ENCODE measurements around the gene CHST15.

The CHST15 gene

GRCh38 chr10:124027031-124027611, 66.3 kb downstream of the CHST15 start:
- DNase-seq: no peak

- DNase-seq: no peak
Measured at GRCh38 chr10:124026589-124026939, 66.8 kb downstream of the CHST15 start.

GRCh38 chr10:124025660-124026588, 67.5 kb downstream of the CHST15 start:
- no peak for DNase-seq

- no peak for DNase-seq
Measured at GRCh38 chr10:124025152-124025551, 68.2 kb downstream of the CHST15 start.

DNA sequence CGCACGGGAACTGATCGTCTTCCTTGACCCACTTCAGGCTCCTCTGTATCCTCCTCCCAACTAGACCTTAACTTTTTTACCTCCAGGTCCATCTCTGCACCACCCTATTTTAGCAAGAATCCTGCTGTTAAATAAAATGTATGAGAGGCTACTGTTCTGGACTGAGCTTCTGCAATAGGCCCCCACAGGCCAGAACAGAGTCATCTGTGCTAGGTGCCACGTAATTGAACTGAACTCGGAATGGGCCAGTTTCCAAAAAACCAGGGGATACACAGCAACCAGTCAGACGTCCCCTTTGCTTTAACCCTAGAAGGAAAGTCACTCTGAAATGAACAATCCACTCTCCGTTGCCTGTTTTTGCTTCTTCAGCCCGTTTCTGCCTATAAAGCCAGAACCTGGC, 71.3 kb downstream of the CHST15 start:
- DNase-seq: no peak

- DNase-seq: no peak
Measured at GRCh38 chr10:124020981-124021815, 72.2 kb downstream of the CHST15 start.

DNA sequence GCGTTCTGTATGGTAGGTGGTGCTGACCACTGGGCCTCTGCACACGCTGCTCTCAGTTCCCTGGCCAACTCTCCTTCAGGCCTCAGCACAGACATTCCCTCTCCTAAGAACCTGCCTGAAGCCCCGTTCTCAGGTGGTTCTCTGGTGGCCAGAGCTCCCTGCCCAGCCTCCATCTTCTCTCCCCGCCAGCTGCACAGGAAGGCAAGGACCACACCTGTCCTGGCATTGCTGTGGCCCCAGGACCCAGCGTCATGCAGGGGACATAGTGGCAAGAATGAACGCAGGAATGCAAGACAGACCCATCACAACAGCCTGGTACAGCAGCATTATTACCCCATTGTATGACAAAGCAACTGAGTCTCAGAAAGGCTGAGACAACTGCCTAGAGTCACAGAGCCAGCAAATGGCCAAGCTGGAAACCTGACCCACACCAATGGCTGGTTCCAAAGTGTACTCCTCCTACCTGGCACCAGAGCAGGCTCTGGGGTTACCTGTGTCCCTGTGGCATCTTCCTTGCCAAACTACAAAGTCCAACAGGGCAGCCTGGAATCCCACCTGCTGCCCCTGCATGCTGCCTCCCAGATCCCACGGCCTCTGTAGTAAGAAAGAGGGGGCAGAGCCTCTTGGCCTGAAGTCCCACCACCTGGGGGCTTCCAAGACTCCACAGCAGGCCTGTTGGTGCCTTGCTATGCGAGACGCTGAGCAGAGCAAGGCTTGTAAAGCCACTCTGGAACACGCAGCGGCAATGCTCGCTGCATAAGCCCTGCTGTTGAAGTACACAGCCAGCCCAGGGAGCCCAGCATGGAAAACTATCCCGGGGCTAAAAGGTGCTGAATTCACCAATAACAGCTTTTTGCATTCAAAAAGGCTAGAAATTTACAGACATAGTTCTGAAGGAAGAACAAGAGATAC, 73.3 kb downstream of the CHST15 start:
- DNase-seq: no peak

- no peak for DNase-seq
Measured at GRCh38 chr10:124018886-124019525, 74.4 kb downstream of the CHST15 start.

DNA sequence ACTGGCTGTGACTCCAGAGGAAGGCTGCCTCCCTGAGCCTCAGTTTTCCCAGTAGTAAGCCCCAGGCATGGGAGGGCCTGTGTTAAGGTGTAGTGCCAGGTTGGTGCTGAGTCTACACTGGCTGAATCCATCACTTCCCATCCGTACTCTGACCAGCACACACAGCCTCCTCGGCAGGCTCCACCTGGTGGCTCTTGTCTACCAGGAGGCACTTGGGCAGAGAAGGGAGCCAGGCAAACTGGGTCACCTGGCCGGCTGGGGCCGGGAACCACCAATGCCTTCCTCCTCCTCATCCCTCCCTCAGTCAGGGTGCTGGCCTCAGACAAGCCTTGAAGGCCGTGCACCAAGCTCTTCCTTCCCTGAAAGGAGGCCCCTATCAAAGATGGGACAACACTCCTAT, 75.7 kb downstream of the CHST15 start:
- no peak for DNase-seq

GRCh38 chr10:124016804-124017375, 76.5 kb downstream of the CHST15 start:
- DNase-seq: no peak

DNA sequence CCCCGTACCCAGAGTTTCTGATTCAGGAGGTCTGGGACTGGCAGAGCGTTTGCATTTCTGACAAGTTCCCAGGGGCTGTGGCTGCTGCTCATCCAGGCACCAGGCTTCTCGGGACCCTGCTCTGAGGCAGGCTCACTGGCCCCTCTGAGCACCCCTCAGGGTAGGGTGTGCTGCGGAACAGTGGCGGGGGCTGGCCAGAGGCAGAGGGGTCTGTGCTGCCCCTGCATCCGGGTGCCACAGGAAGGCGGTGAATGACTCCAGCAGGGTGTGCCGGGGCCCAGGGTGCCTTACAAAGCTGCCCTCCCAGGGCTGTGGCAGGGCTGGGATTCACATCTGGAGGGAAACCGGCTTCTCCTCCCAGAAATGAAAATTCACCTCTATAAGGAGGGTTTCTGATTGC, 77.4 kb downstream of the CHST15 start:
- no peak for DNase-seq

DNA sequence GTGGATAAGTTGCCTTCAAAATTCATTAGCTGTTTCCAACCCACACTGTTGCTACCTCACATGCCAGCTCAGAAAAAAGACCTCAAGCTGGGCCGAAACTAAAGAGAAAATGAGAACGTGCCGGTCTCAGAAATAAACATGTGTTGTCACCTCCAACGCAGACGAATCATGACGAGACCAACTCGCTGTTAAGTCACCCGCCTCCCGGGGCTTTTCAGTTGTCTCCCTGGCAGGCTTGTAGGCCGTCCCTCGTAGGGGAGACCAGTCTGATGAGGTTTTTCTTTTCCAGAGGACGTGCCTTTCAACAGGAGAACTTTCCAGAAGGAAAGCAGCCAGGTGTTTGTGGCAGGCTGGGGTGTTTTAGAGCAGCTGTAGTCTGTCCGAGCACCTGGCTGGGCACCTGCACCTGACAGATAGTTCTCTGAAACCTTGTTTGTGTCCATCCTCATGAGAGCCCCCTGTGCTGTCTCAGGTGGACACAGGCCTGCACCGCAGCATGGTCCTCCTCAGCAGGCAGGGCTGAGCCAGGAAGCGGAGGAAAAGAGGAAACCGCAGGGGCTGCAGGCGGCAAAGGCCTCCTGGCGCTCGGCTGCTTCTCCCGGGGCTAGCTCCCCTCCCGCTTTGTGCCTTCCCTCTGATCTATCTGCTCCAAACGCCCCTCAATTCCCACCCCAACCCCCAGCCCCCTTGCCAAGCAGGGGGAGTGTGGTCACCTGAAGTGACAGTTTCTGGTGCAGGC, 78.8 kb downstream of the CHST15 start:
- no peak for DNase-seq

DNA sequence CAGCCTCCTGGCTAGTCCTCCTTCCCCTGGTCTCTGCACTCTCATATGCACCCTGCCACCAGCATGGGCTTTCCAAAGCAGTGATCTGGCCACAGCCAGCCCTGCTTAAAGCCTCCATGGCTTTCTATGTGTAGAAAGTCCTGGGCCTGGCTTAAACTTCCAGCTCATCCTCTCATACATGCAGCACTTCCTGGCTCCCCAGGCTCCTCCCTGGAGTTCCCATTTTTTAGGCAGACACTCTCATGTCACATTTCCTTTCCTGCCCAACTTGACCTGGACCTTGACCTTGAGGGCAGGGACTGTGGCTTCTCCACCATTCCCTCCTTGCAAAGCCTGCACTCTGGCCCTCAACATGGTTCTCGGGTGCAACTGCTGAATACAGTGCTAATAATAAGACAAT, 79.5 kb downstream of the CHST15 start:
- DNase-seq: no peak

DNA sequence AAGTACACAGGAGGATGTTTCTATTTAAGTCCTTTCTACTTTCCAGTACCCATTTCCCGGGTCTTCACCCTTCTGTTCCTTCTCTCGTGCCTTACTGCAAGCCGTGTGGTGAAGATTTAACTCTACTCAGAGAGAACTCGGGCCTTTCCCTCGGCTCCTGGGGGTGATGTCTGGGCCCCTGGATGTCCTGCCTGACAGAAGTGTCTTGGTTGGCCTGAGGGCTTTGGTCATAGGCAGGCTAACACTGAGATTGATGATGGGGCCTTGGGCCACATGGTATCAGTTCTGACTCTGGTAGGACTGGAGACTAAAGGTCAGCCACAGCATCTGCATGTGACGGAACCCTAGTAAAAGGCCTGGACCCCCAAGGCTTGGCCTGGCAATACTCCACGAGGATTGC, 80.4 kb downstream of the CHST15 start:
- no peak for DNase-seq

GRCh38 chr10:124012583-124012982, 80.8 kb downstream of the CHST15 start:
- DNase-seq: no peak

DNA sequence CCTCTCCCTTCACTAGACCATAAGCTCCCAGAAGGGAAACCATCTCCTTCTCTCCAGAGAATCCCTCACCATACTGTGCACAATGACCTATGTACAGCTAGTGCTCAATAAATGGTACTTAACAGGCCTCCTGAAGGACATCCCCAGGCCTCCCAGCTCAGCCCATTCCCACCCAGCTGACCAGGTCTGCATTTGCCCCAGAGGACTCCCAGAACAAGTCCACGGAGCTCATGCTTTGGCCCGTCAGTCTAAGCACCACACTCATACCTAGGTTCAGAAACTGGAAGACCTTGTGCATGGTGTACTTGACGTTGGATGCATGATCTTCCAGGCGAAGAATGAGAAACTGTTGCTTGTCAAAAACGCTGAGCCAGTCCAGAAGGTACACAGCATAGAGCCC, 81.3 kb downstream of the CHST15 start:
- no peak for DNase-seq

GRCh38 chr10:124011464-124011863, 81.9 kb downstream of the CHST15 start:
- no peak for DNase-seq

GRCh38 chr10:124010563-124011131, 82.8 kb downstream of the CHST15 start:
- DNase-seq: no peak

GRCh38 chr10:124010024-124010423, 83.4 kb downstream of the CHST15 start:
- no peak for DNase-seq

DNA sequence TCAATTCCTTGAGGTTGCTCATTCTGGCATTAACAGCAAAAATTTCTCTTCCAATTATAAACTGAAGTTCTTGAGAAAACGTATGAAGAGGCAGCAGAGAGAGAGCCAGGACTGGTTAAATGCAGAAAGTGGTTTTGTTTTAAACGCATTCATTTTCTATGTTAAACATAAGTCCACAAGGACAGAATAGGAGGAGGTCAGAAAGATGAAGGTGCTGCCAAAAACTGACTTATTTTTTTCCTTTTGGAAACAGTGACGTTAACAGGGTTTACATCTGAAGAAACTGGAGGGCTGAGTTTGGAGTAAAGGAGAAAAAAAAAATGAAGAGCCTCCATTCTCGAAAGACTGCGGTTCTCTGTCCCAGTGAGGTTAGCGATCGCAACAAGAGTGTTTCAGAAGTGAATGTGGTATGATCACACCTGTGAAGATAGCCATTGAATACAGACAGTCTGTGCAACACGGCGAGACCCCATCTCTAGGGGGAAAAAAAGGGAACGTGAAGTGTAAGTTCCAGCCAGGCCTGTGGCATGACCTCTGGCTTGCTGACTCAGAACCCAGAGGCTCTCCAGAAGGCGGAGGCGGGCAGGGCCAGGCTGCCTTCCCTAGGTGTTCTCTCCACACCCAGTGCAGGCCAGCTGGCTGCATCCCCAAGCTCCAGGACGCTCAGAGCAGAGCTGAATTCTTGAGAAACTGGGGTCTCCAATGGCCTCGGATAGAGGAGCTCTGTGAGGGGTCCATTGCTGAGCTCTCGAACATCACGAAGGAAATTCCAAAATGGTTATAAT, 84.0 kb downstream of the CHST15 start:
- DNase-seq: no peak
